Endometrium (tissue), 2 donors: ENCODE measurements around the gene PCDHGB1.
"Not testable (repeated sequence)": the region's sequence is repeated elsewhere in the genome, so short reads cannot be mapped to it uniquely, and the experiment has no call there.

Source experiments
- FAIRE-seq: peaks from 2 replicates; lab custom pipeline; 2012; peaks lifted over from hg19 to GRCh38; lab: Jason Lieb, UNC
- donor health status: control.
- donor health status: control.

PCDHGB1 gene

DNA sequence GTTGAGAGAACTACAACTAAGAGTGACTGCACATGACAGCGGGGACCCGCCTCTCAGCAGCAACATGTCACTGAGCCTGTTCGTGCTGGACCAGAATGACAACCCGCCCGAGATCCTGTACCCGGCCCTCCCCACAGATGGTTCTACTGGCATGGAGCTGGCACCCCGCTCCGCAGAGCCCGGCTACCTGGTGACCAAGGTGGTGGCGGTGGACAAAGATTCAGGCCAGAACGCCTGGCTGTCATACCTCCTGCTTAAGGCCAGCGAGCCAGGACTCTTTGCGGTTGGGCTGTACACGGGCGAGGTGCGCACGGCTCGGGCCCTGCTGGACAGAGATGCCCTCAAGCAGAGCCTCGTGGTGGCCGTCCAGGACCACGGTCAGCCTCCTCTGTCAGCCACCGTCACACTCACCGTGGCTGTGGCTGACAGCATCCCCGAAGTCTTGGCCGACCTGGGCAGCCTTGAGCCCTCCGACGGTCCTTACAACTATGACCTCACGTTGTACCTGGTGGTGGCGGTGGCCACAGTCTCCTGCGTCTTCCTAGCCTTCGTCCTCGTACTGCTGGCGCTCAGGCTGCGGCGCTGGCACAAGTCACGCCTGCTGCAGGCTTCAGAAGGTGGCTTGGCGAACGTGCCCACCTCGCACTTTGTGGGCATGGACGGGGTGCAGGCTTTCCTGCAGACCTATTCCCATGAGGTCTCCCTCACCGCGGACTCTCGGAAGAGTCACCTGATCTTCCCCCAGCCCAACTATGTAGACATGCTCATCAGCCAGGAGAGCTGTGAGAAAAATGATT is 34.8 kb downstream of the PCDHGB1 start:
- FAIRE-seq = no peak

DNA sequence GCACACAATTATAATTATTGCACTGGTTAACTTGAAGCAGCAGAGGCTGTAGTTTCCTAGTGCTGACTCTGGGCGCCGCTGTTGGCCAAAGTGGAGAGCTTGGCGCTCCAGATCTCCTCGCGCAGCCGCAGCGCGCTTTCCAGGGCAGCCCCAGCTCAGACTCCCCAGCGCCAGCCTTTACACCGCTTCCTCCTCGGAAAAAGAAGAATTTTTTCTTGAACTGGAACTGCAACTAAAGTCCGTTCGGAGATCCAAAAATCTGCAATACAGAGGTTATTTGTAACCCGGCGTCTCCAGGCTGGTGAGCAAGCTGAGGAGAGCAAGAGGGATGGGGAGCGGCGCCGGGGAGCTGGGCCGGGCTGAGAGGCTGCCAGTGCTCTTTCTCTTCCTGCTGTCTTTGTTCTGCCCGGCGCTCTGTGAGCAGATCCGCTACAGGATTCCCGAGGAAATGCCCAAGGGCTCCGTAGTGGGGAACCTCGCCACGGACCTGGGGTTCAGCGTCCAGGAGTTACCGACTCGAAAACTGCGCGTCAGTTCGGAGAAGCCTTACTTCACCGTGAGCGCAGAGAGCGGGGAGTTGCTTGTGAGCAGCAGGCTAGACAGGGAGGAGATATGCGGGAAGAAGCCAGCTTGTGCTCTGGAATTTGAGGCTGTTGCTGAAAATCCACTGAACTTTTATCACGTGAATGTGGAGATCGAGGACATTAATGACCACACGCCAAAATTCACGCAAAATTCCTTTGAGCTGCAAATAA is 37.8 kb downstream of the PCDHGB1 start, which contains the start of gene PCDHGB4:
Gene PCDHGB4 (plus strand): TSS at position 142 of the 755 bp plus-strand sequence. CDS start 187 bp downstream, at position 329.
- FAIRE-seq = not testable (repeated sequence)

DNA sequence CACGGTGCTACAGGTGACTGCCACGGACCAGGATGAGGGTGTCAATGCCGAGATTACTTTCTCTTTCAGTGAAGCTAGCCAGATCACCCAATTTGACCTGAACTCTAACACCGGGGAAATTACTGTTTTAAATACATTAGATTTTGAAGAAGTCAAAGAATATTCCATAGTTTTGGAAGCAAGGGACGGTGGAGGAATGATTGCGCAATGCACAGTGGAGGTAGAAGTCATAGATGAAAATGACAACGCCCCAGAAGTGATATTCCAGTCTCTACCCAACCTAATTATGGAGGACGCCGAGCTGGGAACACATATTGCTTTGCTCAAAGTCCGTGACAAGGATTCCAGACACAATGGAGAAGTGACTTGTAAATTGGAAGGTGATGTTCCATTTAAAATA is 38.8 kb downstream of the PCDHGB1 start:
- FAIRE-seq = no peak

GRCh38 chr5:141389153-141390042 is 39.5 kb downstream of the PCDHGB1 start:
- no peak for FAIRE-seq

DNA sequence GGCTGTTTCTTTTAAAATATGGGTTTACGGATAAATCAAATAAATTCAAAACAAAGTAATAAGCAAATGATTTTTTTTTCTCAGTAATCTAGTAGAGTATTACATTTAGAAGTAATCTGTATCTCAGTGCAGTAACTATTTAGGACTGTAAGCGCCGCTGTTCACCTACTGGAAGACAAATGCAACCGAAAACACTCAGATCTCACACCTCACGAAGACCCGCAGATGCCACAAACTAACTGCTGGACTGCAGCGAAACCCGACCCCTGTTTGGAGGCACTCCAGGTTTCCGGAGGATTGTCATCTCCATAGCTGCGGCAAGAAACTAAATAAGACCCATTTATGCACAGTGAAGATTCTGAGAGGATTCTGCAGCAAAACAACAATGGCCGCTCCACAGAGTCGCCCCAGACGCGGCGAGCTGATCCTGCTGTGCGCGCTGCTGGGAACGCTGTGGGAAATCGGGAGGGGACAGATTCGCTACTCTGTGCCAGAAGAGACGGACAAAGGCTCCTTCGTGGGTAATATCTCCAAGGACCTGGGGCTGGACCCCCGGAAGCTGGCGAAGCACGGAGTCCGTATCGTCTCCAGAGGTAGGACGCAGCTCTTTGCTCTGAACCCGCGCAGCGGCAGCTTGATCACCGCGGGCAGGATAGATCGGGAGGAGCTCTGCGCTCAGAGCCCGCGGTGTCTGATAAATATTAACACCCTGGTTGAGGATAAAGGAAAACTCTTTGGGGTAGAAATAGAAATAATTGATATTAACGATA is 42.7 kb downstream of the PCDHGB1 start, which contains the start of gene PCDHGA8:
Gene PCDHGA8 (plus strand): TSS at position 205 of the 770 bp plus-strand sequence. CDS start 181 bp downstream, at position 386.
- FAIRE-seq = no peak

DNA sequence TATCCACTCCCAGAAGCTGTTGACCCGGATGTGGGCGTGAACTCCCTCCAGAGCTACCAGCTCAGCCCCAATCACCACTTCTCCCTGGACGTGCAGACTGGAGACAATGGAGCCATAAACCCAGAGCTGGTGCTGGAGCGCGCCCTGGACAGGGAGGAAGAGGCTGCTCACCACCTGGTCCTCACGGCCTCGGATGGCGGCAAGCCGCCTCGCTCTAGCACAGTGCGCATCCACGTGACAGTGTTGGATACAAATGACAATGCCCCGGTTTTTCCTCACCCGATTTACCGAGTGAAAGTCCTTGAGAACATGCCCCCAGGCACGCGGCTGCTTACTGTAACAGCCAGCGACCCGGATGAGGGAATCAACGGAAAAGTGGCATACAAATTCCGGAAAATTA is 43.4 kb downstream of the PCDHGB1 start:
- FAIRE-seq = no peak

DNA sequence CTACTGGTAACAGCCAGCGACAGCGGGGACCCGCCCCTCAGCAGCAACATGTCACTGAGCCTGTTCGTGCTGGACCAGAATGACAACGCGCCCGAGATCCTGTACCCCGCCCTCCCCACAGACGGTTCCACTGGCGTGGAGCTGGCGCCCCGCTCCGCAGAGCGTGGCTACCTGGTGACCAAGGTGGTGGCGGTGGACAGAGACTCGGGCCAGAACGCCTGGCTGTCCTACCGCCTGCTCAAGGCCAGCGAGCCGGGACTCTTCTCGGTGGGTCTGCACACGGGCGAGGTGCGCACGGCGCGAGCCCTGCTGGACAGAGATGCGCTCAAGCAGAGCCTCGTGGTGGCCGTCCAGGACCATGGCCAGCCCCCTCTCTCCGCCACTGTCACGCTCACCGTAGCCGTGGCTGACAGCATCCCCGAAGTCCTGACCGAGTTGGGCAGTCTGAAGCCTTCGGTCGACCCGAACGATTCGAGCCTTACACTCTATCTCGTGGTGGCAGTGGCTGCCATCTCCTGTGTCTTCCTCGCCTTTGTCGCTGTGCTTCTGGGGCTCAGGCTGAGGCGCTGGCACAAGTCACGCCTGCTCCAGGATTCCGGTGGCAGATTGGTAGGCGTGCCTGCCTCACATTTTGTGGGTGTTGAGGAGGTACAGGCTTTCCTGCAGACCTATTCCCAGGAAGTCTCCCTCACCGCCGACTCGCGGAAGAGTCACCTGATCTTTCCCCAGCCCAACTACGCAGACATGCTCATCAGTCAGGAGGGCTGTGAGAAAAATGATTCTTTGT is 44.7 kb downstream of the PCDHGB1 start:
- not testable (repeated sequence) for FAIRE-seq

GRCh38 chr5:141397756-141398551 is 48.1 kb downstream of the PCDHGB1 start, which contains the start of gene PCDHGB5:
TSS of gene PCDHGB5 (plus strand) at chr5:141397947. CDS start at chr5:141398128, 181 bp downstream.
- FAIRE-seq = not testable (repeated sequence)

GRCh38 chr5:141398608-141399007 is 48.7 kb downstream of the PCDHGB1 start:
- no peak for FAIRE-seq

- no peak for FAIRE-seq
These were observed 49.8 kb downstream of the PCDHGB1 start for GRCh38 chr5:141399555-141400258.
